ENCODE data around the gene NSUN6. TPM values are rescaled to one million over a fixed set of nuclear protein-coding genes. Genes with fewer than 3 reads are reported as not detected.
"Not testable (repeated sequence)": the region's sequence is repeated elsewhere in the genome, so short reads cannot be mapped to it uniquely, and the experiment has no call there.

NSUN6 gene
- total RNA-seq, 1 experiment from 2014 or later: 12.5 TPM

- no peak for TF ChIP-seq ZNF274 (IDR thresholded peaks at IDR 0.05; ENCODE audit: low read depth, low read length)
Measured at GRCh38 chr10:18599392-18599791, 52.0 kb downstream of the NSUN6 start (continued).

DNA sequence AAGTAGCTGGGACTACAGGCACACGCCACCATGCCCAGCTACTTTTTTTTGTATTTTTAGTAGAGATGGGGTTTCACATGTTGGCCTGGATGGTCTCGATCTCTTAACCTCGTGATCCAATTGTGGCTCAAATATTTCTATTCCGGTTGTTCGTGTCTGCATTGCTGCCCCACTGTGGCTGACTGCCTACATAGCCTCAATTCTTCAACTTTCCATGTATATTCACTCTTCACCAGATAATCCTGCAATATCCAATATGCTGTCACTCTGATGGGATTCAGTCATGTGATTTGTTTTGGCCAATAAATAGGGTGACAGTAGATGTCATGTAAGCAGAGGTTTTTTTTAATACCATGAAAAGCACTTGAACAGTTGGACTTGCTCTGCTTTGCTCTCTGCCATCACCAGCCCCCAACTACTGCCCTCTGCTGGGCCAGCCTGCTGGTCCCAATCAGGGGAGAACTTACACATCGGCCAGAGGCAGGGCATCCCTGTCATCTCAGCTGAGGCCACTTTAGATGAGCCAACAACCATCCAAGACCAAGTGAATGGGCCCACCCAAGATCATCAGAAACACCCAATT is 56.7 kb downstream of the NSUN6 start:
- intact Hi-C loops (cut with micrococcal nuclease): no loop called here
- no TSS peak for BruUV-seq (replicated peaks)
- Histone ChIP-seq H4K20me1 (ENCODE audit: insufficient read depth) (no peaks in the 10 kb centered on the region), H3K9me2 (ENCODE audit: insufficient read depth) (no peaks in the 10 kb centered on the region), H3K4me2 (ENCODE audit: low read length) (no peak overlapping the region), H3K4me1 (ENCODE audit: control insufficient read depth in 1 of 2, insufficient read depth in 2 of 2, low read length in 2 of 2) (no peaks in the 10 kb centered on the region), H3K36me3 (ENCODE audit: control insufficient read depth in 1 of 2, insufficient read depth in 2 of 2, low read length in 2 of 2) (peaks cover 0 to 3% of the 10 kb centered on the region in 2 experiments; a peak in 1 of 4 replicates), H3K9me3 (ENCODE audit: control insufficient read depth in 1 of 2, insufficient read depth in 1 of 2, low read depth in 1 of 2, low read length in 2 of 2) (no peaks in the 10 kb centered on the region), H3K4me3 (replicated peaks in 1 of 2; ENCODE audit: low read depth in 1 of 2, low read length in 2 of 2) (no peak overlapping the region), H3K27me3 (ENCODE audit: insufficient read depth, low read length) (no peaks in the 10 kb centered on the region), H3K27ac (ENCODE audit: low read depth, low read length) (no peak overlapping the region), H2AFZ (ENCODE audit: low read depth, low read length, poor library complexity, severe bottlenecking) (no peak overlapping the region), H3K79me2 (ENCODE audit: insufficient read depth, low read length) (0 out of 2 replicates have a peak, but pooled peaks cover 3% of the 10 kb centered on the region), H3K9ac (ENCODE audit: low read length) (no peak overlapping the region)
- DNase-seq (ENCODE audit: low read depth, low spot score) (no peak), ATAC-seq (peak; percentile 91)
- ChIA-PET RAD21 (ENCODE audit: low non-redundant PET in 1 of 2, low total read pairs in 2 of 2, uncharacterized antibody in 2 of 2, unreplicated experiment in 2 of 2) (no interaction called here), CTCF (no interaction called here), POLR2A (no interaction called here)
- TF ChIP-seq RAD21 (IDR thresholded peaks at IDR 0.05; ENCODE audit: low read depth): 0 out of 2 replicates have a peak, but pooled peaks have one; percentile 8
- TF ChIP-seq, protein P1, sequence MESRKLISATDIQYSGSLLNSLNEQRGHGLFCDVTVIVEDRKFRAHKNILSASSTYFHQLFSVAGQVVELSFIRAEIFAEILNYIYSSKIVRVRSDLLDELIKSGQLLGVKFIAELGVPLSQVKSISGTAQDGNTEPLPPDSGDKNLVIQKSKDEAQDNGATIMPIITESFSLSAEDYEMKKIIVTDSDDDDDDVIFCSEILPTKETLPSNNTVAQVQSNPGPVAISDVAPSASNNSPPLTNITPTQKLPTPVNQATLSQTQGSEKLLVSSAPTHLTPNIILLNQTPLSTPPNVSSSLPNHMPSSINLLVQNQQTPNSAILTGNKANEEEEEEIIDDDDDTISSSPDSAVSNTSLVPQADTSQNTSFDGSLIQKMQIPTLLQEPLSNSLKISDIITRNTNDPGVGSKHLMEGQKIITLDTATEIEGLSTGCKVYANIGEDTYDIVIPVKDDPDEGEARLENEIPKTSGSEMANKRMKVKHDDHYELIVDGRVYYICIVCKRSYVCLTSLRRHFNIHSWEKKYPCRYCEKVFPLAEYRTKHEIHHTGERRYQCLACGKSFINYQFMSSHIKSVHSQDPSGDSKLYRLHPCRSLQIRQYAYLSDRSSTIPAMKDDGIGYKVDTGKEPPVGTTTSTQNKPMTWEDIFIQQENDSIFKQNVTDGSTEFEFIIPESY (IDR thresholded peaks at IDR 0.05; ENCODE audit: extremely low read depth, insufficient replicate concordance, low read length): no peak
- peak; percentile 56 to 63 (median 59); a peak in 5 of 6 replicates for TF ChIP-seq CTCF (IDR thresholded peaks at IDR 0.05 in 2 of 3, conservative IDR thresholded peaks at IDR 0.05 in 1 of 3; ENCODE audit: borderline replicate concordance in 1 of 3, insufficient read depth in 1 of 3, low read depth in 2 of 3, low read length in 2 of 3)

DNA sequence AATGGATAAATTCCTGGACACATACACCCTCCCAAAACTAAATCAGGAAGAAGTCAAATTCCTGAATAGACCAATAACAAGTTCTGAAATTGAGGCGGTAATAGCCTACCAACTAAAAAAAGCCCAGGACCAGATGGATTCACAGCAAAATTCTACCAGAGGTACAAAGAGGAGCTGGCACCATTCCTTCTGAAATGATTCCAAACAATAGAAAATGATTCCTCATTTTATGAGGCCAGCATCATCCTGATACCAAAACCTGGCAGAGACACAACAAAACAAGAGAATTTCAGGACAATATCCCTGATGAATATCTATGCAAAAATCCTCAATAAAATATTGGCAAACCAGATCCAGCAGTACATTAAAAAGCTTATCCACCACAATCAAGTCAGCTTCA is 60.2 kb downstream of the NSUN6 start:
- intact Hi-C loops (cut with micrococcal nuclease); H3K9me3 ChIP-seq (ENCODE audit: control insufficient read depth in 1 of 2, insufficient read depth in 1 of 2, low read depth in 1 of 2, low read length in 2 of 2); ATAC-seq; H3K36me3 ChIP-seq (ENCODE audit: control insufficient read depth in 1 of 2, insufficient read depth in 2 of 2, low read length in 2 of 2); H3K4me3 ChIP-seq (replicated peaks in 1 of 2; ENCODE audit: low read depth in 1 of 2, low read length in 2 of 2); H4K20me1 ChIP-seq (ENCODE audit: insufficient read depth); CTCF ChIA-PET; H3K4me1 ChIP-seq (ENCODE audit: control insufficient read depth in 1 of 2, insufficient read depth in 2 of 2, low read length in 2 of 2); H2AFZ ChIP-seq (ENCODE audit: low read depth, low read length, poor library complexity, severe bottlenecking); H3K9ac ChIP-seq (ENCODE audit: low read length); POLR2A ChIA-PET; BruUV-seq (replicated peaks); RAD21 ChIA-PET (ENCODE audit: low non-redundant PET in 1 of 2, low total read pairs in 2 of 2, uncharacterized antibody in 2 of 2, unreplicated experiment in 2 of 2); H3K9me2 ChIP-seq (ENCODE audit: insufficient read depth); H3K79me2 ChIP-seq (ENCODE audit: insufficient read depth, low read length); H3K27ac ChIP-seq (ENCODE audit: low read depth, low read length); H3K27me3 ChIP-seq (ENCODE audit: insufficient read depth, low read length); H3K4me2 ChIP-seq (ENCODE audit: low read length); DNase-seq (ENCODE audit: low read depth, low spot score): not testable (repeated sequence)

- H3K27ac ChIP-seq (ENCODE audit: low read depth, low read length); H3K9me2 ChIP-seq (ENCODE audit: insufficient read depth); H3K4me2 ChIP-seq (ENCODE audit: low read length); H4K20me1 ChIP-seq (ENCODE audit: insufficient read depth); H2AFZ ChIP-seq (ENCODE audit: low read depth, low read length, poor library complexity, severe bottlenecking); H3K27me3 ChIP-seq (ENCODE audit: insufficient read depth, low read length); RAD21 ChIA-PET (ENCODE audit: low non-redundant PET in 1 of 2, low total read pairs in 2 of 2, uncharacterized antibody in 2 of 2, unreplicated experiment in 2 of 2); H3K4me1 ChIP-seq (ENCODE audit: control insufficient read depth in 1 of 2, insufficient read depth in 2 of 2, low read length in 2 of 2); DNase-seq (ENCODE audit: low read depth, low spot score); H3K79me2 ChIP-seq (ENCODE audit: insufficient read depth, low read length); POLR2A ChIA-PET; H3K9ac ChIP-seq (ENCODE audit: low read length); H3K4me3 ChIP-seq (replicated peaks in 1 of 2; ENCODE audit: low read depth in 1 of 2, low read length in 2 of 2); BruUV-seq (replicated peaks); ATAC-seq; CTCF ChIA-PET; H3K36me3 ChIP-seq (ENCODE audit: control insufficient read depth in 1 of 2, insufficient read depth in 2 of 2, low read length in 2 of 2); H3K9me3 ChIP-seq (ENCODE audit: control insufficient read depth in 1 of 2, insufficient read depth in 1 of 2, low read depth in 1 of 2, low read length in 2 of 2); intact Hi-C loops (cut with micrococcal nuclease): not testable (repeated sequence)
Measured at GRCh38 chr10:18586637-18587036, 64.8 kb downstream of the NSUN6 start.
